HL-60 (cell line): ENCODE results near the gene STRN3.

Experiments used
- DNase-seq, 2 experiments: peaks; one replicate each; pipeline ENCODE4 v3.0.0-alpha.2; 2010 to 2020; ENCODE audit warnings: low read depth in 1 of 2, low spot score in 1 of 2
- H3K27ac ChIP-seq: fragments of 250-450 bp; sonication (Bioruptor Pico); replicated peaks from 2 replicates; pipeline ENCODE4 v1.5.1; 2020; ENCODE audit warnings: mild to moderate bottlenecking, moderate library complexity
- H3K27me3 ChIP-seq: fragments of 250-450 bp; sonication (Bioruptor Pico); 2 replicates; pipeline ENCODE4 v1.5.1; 2021; ENCODE audit warnings: mild to moderate bottlenecking, moderate library complexity; ENCODE audit not compliant: insufficient read depth, poor library complexity, severe bottlenecking
- H3K4me3 ChIP-seq: replicated peaks from 2 replicates; pipeline ENCODE4 v1.5.1; 2011; ENCODE audit warnings: mild to moderate bottlenecking, control low read depth, low read length; ENCODE audit not compliant: insufficient read depth
- CTCF ChIP-seq: IDR thresholded peaks from one replicate; pipeline ENCODE4 v1.5.1; 2011; ENCODE audit warnings: low read length, control low read depth, inconsistent platforms; ENCODE audit not compliant: insufficient read depth
- GABPA ChIP-seq: IDR thresholded peaks from 2 replicates; pipeline ENCODE4 v1.6.1; 2012; ENCODE audit warnings: low read depth
- POLR2AphosphoS5 ChIP-seq: IDR thresholded peaks from 2 replicates; pipeline ENCODE4 v1.6.1; 2012; ENCODE audit warnings: low read depth
- REST ChIP-seq: IDR thresholded peaks from 2 replicates; pipeline ENCODE4 v1.6.1; 2012; ENCODE audit warnings: low read depth; ENCODE audit not compliant: insufficient replicate concordance
- SPI1 ChIP-seq: IDR thresholded peaks from 2 replicates; pipeline ENCODE4 v1.6.1; 2012; ENCODE audit warnings: low read depth, mild to moderate bottlenecking, borderline replicate concordance
- microRNA-seq: library from miRNA; unstranded; fragments of <30 nt; microRNA quantifications from one replicate; pipeline ENCODE4, GENCODE V29; 2018

STRN3 gene

GRCh38 chr14:30848449-30849240 lies 177.5 kb downstream of the STRN3 start:
- H3K27ac ChIP-seq, result no peak overlapping the region
- no peaks in the 10 kb centered on the region for H3K27me3 ChIP-seq
- DNase-seq, result peak; percentile 43 to 50
- no peak overlapping the region for H3K4me3 ChIP-seq
- TF ChIP-seq REST (no peak), CTCF (no peak), POLR2AphosphoS5 (no peak), SPI1 (no peak), GABPA (no peak)

Small RNA genes within 50 kb of the gene (microRNA-seq; reads per million reads assigned to microRNA genes)
- 548 reads per million, percentile 83 among the genes with 10 or more reads in this experiment for gene MIR624
